Measurements from ENCODE around the gene POR.

Gene POR

GRCh38 chr7:75971309-75971960, 56.5 kb downstream of the POR start:
- no peak for DNase-seq

- DNase-seq: no peak
These were observed 57.2 kb downstream of the POR start for GRCh38 chr7:75971961-75972763.

- peak in 1 of 51 donors; percentile 17 for DNase-seq
These were observed 62.8 kb downstream of the POR start for GRCh38 chr7:75977743-75978142.

- no peak for DNase-seq
These were observed 64.9 kb downstream of the POR start for GRCh38 chr7:75979759-75980429.

DNA sequence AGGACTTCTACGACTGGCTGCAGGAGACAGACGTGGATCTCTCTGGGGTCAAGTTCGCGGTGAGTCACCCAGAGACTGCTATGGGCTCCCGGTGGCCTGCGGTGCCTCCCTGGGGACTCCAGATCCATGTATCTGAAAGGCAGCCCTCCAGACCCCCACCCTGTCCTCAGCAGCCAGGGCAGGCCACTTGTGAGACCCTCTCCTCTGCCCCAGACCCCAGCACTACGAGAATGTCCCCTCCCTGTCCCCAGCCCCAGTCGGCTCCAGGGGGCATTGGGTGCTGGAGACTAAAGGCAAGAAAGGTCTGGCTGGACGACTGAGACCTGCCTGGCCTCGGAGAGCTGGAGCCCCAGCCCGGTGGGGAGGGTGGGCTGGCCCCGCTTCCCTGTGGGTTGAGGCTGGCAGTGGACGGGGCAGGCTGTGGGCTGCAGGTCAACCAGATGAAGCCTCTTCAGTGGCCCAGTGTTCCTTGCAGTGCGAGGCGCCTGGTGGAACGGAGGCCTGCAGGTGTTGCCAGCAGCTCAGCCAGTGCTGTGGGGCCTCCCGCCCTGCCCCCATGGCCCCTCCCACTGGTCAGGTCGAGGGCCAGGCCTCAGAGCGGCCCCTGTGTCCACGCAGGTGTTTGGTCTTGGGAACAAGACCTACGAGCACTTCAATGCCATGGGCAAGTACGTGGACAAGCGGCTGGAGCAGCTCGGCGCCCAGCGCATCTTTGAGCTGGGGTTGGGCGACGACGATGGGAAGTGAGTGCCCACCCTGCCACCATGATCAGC, 65.7 kb downstream of the POR start:
- no peak for DNase-seq

DNA sequence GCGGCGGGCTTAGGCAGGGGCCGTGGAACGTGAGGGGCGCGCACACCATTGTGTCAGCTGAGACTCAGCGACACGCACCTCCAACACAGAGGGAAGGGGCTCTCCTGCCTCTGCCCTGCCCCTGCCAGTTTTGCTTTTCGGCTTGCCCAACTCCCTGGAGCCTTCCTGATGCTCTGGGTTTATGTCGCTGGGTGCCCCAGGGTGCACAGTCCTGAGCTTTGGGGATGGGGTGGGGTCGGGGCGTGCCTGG, 66.2 kb downstream of the POR start:
- DNase-seq: no peak

- DNase-seq: no peak
These were observed 66.7 kb downstream of the POR start for GRCh38 chr7:75981453-75982305.

DNA sequence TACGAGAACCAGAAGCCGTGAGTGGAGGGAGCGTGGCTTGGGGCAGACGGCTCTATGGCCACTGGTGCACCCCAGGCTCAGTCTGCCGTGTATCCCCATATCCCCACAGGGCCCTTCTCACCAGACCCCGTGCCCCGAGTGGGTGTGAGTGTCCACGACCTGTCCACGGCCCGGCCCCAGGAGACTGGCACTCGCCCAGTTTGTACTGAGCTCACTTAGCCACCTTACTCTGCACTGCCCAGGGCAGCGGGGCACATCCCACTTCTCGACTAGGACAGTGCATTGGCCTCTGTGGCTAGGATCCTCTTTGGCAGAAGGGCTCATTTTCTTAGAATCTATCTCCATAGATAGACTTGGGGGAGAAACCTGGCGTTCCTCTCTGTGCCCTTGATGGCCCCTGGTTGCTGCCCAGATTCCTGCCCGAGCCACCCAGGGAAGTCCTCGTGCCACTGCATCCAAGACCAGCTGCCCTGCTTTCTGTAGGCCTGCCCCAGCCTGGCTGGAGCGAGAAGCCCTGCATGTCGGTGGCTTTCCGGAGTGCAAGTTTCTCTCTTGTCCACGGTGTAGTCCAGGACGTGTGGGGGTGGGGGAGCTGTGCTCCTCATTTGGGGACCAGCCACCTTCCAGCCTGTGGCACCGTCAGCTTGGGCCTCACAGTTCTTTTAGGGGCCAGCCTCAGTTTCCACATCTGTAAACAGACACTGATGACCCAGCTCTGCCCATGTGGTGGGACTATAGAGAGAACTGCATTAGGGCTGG, 67.5 kb downstream of the POR start:
- DNase-seq: no peak

DNA sequence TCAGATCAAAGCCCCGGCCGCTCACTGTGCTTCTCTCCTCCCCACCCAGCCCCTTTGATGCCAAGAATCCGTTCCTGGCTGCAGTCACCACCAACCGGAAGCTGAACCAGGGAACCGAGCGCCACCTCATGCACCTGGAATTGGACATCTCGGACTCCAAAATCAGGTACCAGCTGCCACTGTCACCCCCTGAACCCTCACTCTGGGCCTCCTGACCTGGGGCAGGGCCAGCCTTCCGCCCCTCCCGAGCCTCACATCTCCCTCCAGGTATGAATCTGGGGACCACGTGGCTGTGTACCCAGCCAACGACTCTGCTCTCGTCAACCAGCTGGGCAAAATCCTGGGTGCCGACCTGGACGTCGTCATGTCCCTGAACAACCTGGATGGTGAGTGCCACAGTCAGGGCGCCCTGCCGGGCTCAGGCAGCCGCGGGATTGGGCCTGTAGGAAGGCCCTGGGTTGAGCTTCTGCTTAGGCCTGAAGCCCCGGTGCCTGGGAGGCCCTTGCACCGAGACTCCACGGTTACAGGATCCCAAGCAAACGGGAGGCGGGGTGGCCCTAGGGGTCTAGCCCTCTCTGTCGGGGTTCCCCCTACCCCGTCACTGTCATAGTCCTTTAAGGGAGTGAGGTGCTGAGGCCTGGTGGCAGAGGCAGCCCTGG, 68.6 kb downstream of the POR start:
- no peak for DNase-seq

- DNase-seq: no peak
These were observed 69.4 kb downstream of the POR start for GRCh38 chr7:75984130-75985008.

DNA sequence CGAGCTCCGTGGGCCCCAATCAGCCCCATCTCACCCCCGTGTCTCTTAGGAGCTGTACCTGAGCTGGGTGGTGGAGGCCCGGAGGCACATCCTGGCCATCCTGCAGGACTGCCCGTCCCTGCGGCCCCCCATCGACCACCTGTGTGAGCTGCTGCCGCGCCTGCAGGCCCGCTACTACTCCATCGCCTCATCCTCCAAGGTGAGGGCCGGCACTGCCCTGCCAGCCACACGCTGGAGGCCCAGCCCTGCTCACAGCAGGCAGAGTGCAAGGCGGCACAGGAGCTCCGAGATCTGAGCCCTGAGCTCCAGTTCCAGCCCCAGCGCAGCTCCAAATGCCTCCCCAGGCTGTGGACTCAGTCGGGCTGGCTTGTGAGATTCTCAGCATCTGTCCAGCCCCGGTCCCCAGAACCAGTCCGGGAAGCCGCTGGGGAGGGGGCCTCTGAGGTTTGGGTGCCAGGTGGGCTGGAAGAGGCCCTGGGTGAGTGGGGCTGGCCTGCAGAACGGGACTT, 70.1 kb downstream of the POR start:
- no peak for DNase-seq

DNA sequence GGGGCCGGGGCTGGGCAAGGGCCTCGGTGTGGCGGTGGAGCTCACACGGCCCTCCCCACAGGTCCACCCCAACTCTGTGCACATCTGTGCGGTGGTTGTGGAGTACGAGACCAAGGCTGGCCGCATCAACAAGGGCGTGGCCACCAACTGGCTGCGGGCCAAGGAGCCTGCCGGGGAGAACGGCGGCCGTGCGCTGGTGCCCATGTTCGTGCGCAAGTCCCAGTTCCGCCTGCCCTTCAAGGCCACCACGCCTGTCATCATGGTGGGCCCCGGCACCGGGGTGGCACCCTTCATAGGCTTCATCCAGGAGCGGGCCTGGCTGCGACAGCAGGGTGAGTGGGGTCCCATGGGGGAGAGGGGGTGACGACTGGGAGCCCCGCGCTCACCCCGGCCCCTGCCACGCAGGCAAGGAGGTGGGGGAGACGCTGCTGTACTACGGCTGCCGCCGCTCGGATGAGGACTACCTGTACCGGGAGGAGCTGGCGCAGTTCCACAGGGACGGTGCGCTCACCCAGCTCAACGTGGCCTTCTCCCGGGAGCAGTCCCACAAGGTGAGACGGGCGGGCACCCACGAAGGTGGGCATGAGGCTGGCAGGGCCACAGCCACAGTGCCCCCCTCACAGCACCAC, 70.7 kb downstream of the POR start:
- DNase-seq: no peak

- no peak for DNase-seq
These were observed 71.3 kb downstream of the POR start for GRCh38 chr7:75986147-75986781.

DNA sequence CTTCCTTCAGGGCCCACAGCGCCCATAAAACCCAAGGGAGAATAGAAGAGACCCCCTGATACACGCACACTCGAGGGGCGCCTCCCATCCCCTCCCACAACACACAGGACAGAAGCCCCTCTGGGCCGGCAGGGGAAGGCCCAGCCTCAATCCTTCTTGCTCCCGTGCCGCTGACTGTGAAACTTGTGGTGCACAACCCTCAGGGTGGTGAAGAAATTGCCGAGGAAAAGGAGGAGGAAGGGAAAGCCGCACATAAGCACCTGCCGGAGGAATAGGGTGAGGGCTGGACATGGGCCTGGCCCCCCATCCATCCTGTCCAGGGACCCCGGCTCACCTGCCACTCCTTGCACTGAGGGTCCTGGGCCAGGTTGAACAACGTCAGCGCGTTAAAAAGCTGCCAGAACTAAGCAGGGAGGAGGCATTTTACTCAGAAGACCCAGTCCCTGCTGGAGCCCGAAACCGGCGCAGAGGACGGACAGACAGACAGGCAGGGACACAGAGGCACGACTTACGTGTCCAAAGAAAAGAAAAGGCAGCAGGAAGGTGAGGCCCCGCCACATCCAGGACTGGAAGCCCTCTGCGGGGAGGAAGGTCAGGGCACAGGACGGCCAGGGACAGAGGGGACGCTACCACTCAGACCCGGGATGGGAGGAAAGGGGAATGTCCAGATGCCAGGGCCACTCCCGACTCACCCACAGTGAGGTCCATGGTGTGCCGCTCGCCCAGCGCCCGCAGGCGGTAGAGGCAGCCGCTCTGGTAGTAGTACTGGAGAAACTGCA, 72.3 kb downstream of the POR start:
- DNase-seq: no peak

DNA sequence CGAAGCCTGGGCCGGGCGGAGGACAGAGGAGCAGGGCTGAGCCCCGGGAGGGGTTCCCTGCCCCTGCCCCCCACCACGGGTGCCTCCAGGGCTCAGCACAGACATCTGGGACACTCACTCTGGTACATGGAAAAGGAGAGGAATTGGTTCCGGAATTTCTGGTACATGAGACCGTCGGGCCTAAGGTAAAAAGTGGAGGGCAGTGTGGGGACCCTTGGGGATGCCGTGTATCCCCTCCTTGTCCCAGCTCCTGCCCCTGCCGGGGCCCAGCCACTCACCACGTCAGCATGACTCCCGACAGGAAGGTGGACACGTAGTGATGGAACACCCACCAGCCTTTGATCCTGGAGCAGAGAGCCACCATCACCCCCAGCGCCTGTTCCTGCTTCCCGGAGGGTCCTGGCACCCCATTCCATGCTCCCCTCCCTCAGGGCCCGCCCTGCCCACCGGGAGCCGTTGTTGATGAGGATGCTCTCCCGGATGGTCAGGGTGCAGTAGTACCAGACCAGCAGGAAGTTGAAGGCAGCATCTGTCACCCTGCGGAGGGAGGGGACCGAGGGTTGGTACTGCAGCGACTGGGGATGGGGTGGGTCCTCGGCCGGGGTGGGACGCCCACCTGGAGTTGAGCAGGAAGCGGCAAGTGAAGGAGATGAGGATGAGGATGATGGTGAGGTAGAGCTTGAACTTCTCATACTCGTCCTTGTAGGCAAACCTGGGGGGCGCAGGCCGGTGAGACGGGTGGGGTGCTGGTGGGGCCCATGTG, 73.0 kb downstream of the POR start:
- no peak for DNase-seq
